ENCODE measurements around the gene ARID1B.

DNA sequence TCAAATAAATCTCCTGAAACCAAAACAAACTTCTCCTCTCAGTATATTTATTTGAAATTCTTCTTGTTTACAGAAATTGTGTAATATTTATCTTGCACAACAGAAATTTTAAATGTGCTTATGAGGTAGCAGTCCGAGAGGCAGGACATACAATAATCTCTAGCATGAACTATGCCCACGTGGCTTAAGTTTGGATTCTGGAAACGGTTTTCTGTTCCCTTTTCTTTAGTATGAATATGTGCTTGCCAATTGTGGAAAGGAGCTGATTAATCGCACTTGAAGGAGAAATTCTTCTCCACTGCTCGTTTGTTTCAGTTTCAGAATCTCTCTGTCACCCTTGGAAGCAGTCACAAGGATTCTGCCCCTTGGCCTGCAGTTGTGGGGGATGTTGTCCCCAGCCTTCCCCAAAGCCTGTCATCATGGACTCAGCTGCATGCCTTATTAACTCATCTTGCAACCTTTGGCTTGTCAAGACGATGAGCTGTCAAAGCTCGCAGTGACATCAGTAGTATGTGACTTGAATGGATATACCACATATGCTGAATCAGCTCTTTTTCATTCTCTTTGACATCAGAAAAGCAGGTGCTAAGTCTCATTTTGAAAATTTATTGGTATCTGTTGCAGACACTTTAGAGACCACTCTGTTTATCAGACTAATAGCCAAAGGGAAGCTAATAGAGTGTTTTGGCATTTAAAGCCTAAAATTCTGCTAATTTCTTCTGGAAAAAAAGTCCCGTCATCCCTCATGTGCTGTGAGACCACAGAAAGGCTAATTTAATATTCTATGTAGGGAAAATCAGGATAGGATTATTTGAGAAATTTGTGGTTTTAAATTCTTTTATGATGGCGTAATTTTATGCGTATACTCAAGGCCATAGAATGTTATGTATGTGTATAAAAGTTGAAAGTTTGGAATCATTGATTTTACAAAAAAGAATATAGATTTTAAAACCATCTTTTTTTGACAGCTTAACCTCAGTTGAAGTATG is 186.8 kb downstream of the ARID1B start:
- TF ChIP-seq, protein P1, sequence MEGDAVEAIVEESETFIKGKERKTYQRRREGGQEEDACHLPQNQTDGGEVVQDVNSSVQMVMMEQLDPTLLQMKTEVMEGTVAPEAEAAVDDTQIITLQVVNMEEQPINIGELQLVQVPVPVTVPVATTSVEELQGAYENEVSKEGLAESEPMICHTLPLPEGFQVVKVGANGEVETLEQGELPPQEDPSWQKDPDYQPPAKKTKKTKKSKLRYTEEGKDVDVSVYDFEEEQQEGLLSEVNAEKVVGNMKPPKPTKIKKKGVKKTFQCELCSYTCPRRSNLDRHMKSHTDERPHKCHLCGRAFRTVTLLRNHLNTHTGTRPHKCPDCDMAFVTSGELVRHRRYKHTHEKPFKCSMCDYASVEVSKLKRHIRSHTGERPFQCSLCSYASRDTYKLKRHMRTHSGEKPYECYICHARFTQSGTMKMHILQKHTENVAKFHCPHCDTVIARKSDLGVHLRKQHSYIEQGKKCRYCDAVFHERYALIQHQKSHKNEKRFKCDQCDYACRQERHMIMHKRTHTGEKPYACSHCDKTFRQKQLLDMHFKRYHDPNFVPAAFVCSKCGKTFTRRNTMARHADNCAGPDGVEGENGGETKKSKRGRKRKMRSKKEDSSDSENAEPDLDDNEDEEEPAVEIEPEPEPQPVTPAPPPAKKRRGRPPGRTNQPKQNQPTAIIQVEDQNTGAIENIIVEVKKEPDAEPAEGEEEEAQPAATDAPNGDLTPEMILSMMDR (IDR thresholded peaks at IDR 0.05), result no peak
- TF ChIP-seq EZH2 (IDR thresholded peaks at IDR 0.05) (no peak), EZH2phosphoT487 (IDR thresholded peaks at IDR 0.05) (no peak)

Data from neural progenitor cell (in vitro differentiated cells).